Measurements from ENCODE around the gene DNMT3A. TPM values are rescaled to one million over a fixed set of nuclear protein-coding genes. Genes with fewer than 3 reads are reported as not detected.

DNMT3A gene
- total RNA-seq = 8.6 and 9.6 TPM in 2 replicates

GRCh38 chr2:25341753-25342371, at the start of gene DNMT3A:
Gene DNMT3A (minus strand): TSS chr2:25341925. CDS start chr2:25313984, 27,941 bp downstream.

Small RNA genes lying within 50 kb of the gene (small RNA-seq; reads per million reads assigned to genes)
- 0.63 reads per million, percentile 39 among the genes with 10 or more reads in this experiment for gene MIR1301

Other genes starting within 250 kb of the DNMT3A start
- gene POMC, start 173.3 kb downstream of the DNMT3A start, total RNA-seq = 0.73 and 0.98 TPM in 2 replicates